HepG2 (cell line): Measurements from ENCODE around the gene LGI1. TPM values are rescaled to one million over a fixed set of nuclear protein-coding genes. Genes with fewer than 3 reads are reported as not detected.
A peak's percentile ranks its signal among the peaks of the same experiment; 100 is the strongest.

Experiments
- ATAC-seq: fragments of 200-7000 bp; cut with Tn5 transposase; 3 replicates; pipeline ENCODE4 v1.9.1; 2020; ENCODE audit warnings: mild to moderate bottlenecking, moderate library complexity
- BruUV-seq: library from RNA; stranded (reverse); fragments of 400-500 nt; replicated peaks from 2 replicates; lab custom pipeline; 2021; lab: Mats Ljungman, UMichigan
- CTCF ChIA-PET: fragments of 300-600 bp; formaldehyde crosslinking; extraction: SDS; loops from one replicate; lab custom pipeline; 2021; ENCODE audit warnings: low total read pairs, inconsistent platforms, low intra/inter-chr PET ratio; lab: Yijun Ruan, JAX
- POLR2A ChIA-PET: fragments of 350-600 bp; sonication (Branson Sonifier 250); formaldehyde crosslinking; loops from one replicate; lab custom pipeline; 2020; ENCODE audit warnings: antibody characterized with exemption, inconsistent platforms; lab: Yijun Ruan, JAX
- DNase-seq: peaks from one replicate; pipeline ENCODE4 v3.0.0-alpha.2; 2015; ENCODE audit warnings: low spot score
- FAIRE-seq: peaks from 3 replicates; lab custom pipeline; 2011; peaks lifted over from hg19 to GRCh38; lab: Jason Lieb, UNC
- H2AFZ ChIP-seq: one replicate; pipeline ENCODE4 v1.6.1; 2011; ENCODE audit warnings: low read length, inconsistent platforms
- H3K27ac ChIP-seq: fragments of 300-600 bp; 3 replicates; pipeline ENCODE4 v1.8.0; 2011; ENCODE audit warnings: mixed run types, mild to moderate bottlenecking, mixed read lengths, low read length, inconsistent platforms; ENCODE audit not compliant: insufficient read depth; ENCODE audit errors: extremely low read length
- H3K27me3 ChIP-seq, 2 experiments: fragments of 200-600 bp in 1 of 2; 2 replicates in 1 of 2; 3 replicates in 1 of 2; pipeline versions ENCODE4 v1.6.0 to v1.8.0; 2011; ENCODE audit warnings: low read length in 2 of 2, mild to moderate bottlenecking in 2 of 2, moderate library complexity in 2 of 2, inconsistent platforms in 1 of 2; ENCODE audit not compliant: insufficient read depth in 2 of 2, control insufficient read depth in 1 of 2
- H3K36me3 ChIP-seq, 2 experiments: fragments of 200-600 bp in 1 of 2; replicated peaks in 1 of 2; 2 replicates in 1 of 2; 3 replicates in 1 of 2; pipeline versions ENCODE4 v1.5.1 to v1.8.0; 2011; ENCODE audit warnings: low read length in 2 of 2, inconsistent platforms in 1 of 2; ENCODE audit not compliant: insufficient read depth in 2 of 2, control insufficient read depth in 1 of 2
- H3K4me1 ChIP-seq: 2 replicates; pipeline ENCODE4 v1.5.1; 2012; ENCODE audit warnings: low read length, inconsistent platforms; ENCODE audit not compliant: insufficient read depth
- H3K4me2 ChIP-seq: 2 replicates; pipeline ENCODE4 v1.6.0; 2011; ENCODE audit warnings: low read depth, low read length, inconsistent platforms
- H3K4me3 ChIP-seq, 3 experiments: fragments of 200-600 bp in 1 of 3; sonication (generic), shearing (Covaris generic) in 1 of 3; replicated peaks in 1 of 3; 2 replicates each; pipeline ENCODE4 v1.5.1; 2011 to 2016; ENCODE audit warnings: low read length in 3 of 3, inconsistent platforms in 2 of 3, low read depth in 2 of 3, mild to moderate bottlenecking in 2 of 3, control low read depth in 1 of 3, mixed read lengths in 1 of 3; ENCODE audit not compliant: insufficient read depth in 1 of 3
- H3K79me2 ChIP-seq: one replicate; pipeline ENCODE4 v1.6.1; 2011; ENCODE audit warnings: low read length, inconsistent platforms; ENCODE audit not compliant: insufficient read depth
- H3K9ac ChIP-seq: 2 replicates; pipeline ENCODE4 v1.6.0; 2011; ENCODE audit warnings: mild to moderate bottlenecking, low read depth, low read length, inconsistent platforms; ENCODE audit not compliant: insufficient read depth
- H3K9me3 ChIP-seq: 2 replicates; pipeline ENCODE4 v1.5.1; 2012; ENCODE audit warnings: mild to moderate bottlenecking, low read length
- H4K20me1 ChIP-seq: 2 replicates; pipeline ENCODE4 v1.6.0; 2011; ENCODE audit warnings: inconsistent platforms, mild to moderate bottlenecking, low read length, moderate library complexity; ENCODE audit not compliant: insufficient read depth
- AGO1 ChIP-seq: fragments of 200-400 bp; formaldehyde crosslinking; IDR thresholded peaks from 2 replicates; pipeline ENCODE4 v1.6.1; 2017; ENCODE audit warnings: mild to moderate bottlenecking, low read depth, low read length, moderate library complexity; ENCODE audit not compliant: poor library complexity, severe bottlenecking
- AKAP8 ChIP-seq: sonication (generic); formaldehyde crosslinking; IDR thresholded peaks from 2 replicates; pipeline ENCODE4 v1.5.1; 2020; ENCODE audit warnings: mild to moderate bottlenecking, missing genetic modification reagents
- ATM ChIP-seq: fragments of 450-650 bp; IDR thresholded peaks from 2 replicates; pipeline ENCODE4 v1.7.1; 2017; ENCODE audit warnings: mild to moderate bottlenecking, borderline replicate concordance
- CENPT ChIP-seq: sonication (generic); formaldehyde crosslinking; IDR thresholded peaks from 2 replicates; pipeline ENCODE4 v1.8.0; 2022; ENCODE audit warnings: low read depth, mild to moderate bottlenecking, moderate library complexity, missing genetic modification reagents
- E2F5 ChIP-seq: sonication (generic); formaldehyde crosslinking; conservative IDR thresholded peaks from 2 replicates; pipeline ENCODE4 v1.4.0; 2020; ENCODE audit warnings: missing genetic modification reagents
- FOXP4 ChIP-seq: sonication (generic); formaldehyde crosslinking; IDR thresholded peaks from 2 replicates; pipeline ENCODE4 v1.4.0; 2020; ENCODE audit warnings: missing genetic modification reagents
- GATAD1 ChIP-seq: IDR thresholded peaks from 2 replicates; pipeline ENCODE4 v1.6.1; 2016; ENCODE audit warnings: missing genetic modification reagents, missing compliant biosample characterization
- KMT2A ChIP-seq: sonication (generic); formaldehyde crosslinking; IDR thresholded peaks from 2 replicates; pipeline ENCODE4 v1.4.0; 2020; ENCODE audit warnings: missing genetic modification reagents
- SNAI1 ChIP-seq: sonication (generic); formaldehyde crosslinking; IDR thresholded peaks from 2 replicates; pipeline ENCODE4 v1.5.0; 2020; ENCODE audit warnings: mild to moderate bottlenecking, missing genetic modification reagents, borderline replicate concordance
- ZFP36L1 ChIP-seq: sonication (generic); formaldehyde crosslinking; IDR thresholded peaks from 2 replicates; pipeline ENCODE4 v1.8.0; 2022; ENCODE audit warnings: mild to moderate bottlenecking, missing genetic modification reagents, moderate library complexity
- ZNF180 ChIP-seq: sonication (generic); formaldehyde crosslinking; IDR thresholded peaks from 2 replicates; pipeline ENCODE4 v1.4.0; 2020; ENCODE audit warnings: low read depth, missing genetic modification reagents, borderline replicate concordance
- ZNF282 ChIP-seq: fragments of 450-650 bp; IDR thresholded peaks from 2 replicates; pipeline ENCODE4 v1.6.1; 2018; ENCODE audit not compliant: partially characterized antibody
- ZNF792 ChIP-seq: IDR thresholded peaks from 2 replicates; pipeline ENCODE4 v1.6.1; 2016
- ZXDC ChIP-seq: sonication (generic); formaldehyde crosslinking; IDR thresholded peaks from 2 replicates; pipeline ENCODE4 v1.5.0; 2020; ENCODE audit warnings: mild to moderate bottlenecking, missing genetic modification reagents
- WGBS: methylation state at CpG from one replicate; pipeline ENCODE4 v1.1.6; 2017; ENCODE audit warnings: low lambda C conversion rate; 5-methylcytosine and 5-hydroxymethylcytosine counted together
- in situ Hi-C: cut with HindIII; loops from 2 replicates; pipeline ENCODE4 v1.10.0; 2017; ENCODE audit warnings: low pct_unique_long_range_greater_than_20kb; ENCODE audit not compliant: extremely low pct_ligation_motif_present
- intact Hi-C: fragments of 100-400 bp; cut with micrococcal nuclease; formaldehyde crosslinking; loops from one replicate; pipeline ENCODE4 v1.10.0; 2022; ENCODE audit not compliant: unreplicated experiment
- polyA plus RNA-seq, 8 experiments: library from polyadenylated mRNA; depleted of rRNA in 3 of 8; stranded (reverse) in 7 of 8; unstranded in 1 of 8; fragments of >200 nt; fragmentation: Illumina TruSeq in 4 of 8; extraction: Trizol in 4 of 8; gene quantifications; 2 replicates each; pipeline versions ENCODE4 v1.2.1 to v1.2.3, GENCODE V29; 2011 to 2016; ENCODE audit warnings: low read depth in 4 of 8, missing spikeins in 1 of 8, mixed read lengths in 1 of 8; ENCODE audit not compliant: insufficient read depth in 1 of 8
- total RNA-seq, 5 experiments: library from RNA; depleted of rRNA; stranded (reverse); fragments of >200 nt; fragmentation: Illumina TruSeq; extraction: Trizol; gene quantifications; 2 replicates each; pipeline ENCODE4 v1.2.3, GENCODE V29; 2016; ENCODE audit warnings: low read depth in 1 of 5
- TF ChIP-seq, protein P1 (sequence below): sonication (generic); formaldehyde crosslinking; IDR thresholded peaks from 2 replicates; pipeline ENCODE4 v1.4.0; 2020; ENCODE audit warnings: mild to moderate bottlenecking, missing genetic modification reagents
- TF ChIP-seq, protein P2 (sequence below): sonication (generic); formaldehyde crosslinking; IDR thresholded peaks from 2 replicates; pipeline ENCODE4 v1.4.0; 2020; ENCODE audit warnings: missing genetic modification reagents, borderline replicate concordance
- TF ChIP-seq, protein P3 (sequence below): sonication (generic); formaldehyde crosslinking; IDR thresholded peaks from 2 replicates; pipeline ENCODE4 v1.8.1; 2023; ENCODE audit warnings: mild to moderate bottlenecking, missing genetic modification reagents

Gene LGI1
- total and polyA plus RNA-seq, 2 of the 13 experiments (the other 11 are each of a cell fraction or from before 2014, with no cell fraction given), result not detected

GRCh38 chr10:93775356-93775755, 17.6 kb downstream of the LGI1 start:
- no TSS peak for BruUV-seq
- Histone ChIP-seq H3K36me3 (no peaks in the 10 kb centered on the region), H2AFZ (no peak overlapping the region), H3K27me3 (0 out of 5 replicates have a peak, but pooled peaks cover 0 to 2% of the 10 kb centered on the region in 2 experiments), H3K4me2 (no peak overlapping the region), H3K4me1 (peaks cover 7% of the 10 kb centered on the region), H3K9me3 (no peaks in the 10 kb centered on the region), H4K20me1 (no peaks in the 10 kb centered on the region), H3K9ac (no peak overlapping the region), H3K4me3 (no peak overlapping the region), H3K27ac (no peak overlapping the region), H3K79me2 (no peaks in the 10 kb centered on the region)
- in situ Hi-C loops (no loop called here), intact Hi-C loops (no loop called here)
- DNase-seq (peak; percentile 4), ATAC-seq (no peak), FAIRE-seq (no peak)
- 0% methylated on average over 5 of the region's 5 CpGs for WGBS
- ChIA-PET CTCF (no interaction called here), POLR2A (no interaction called here)
- TF ChIP-seq SNAI1 (CRISPR knock-in tag), result no peak
- no peak for TF ChIP-seq AKAP8
- TF ChIP-seq, protein P1, sequence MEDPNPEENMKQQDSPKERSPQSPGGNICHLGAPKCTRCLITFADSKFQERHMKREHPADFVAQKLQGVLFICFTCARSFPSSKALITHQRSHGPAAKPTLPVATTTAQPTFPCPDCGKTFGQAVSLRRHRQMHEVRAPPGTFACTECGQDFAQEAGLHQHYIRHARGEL (CRISPR knock-in tag), result no peak
- TF ChIP-seq, protein P2, sequence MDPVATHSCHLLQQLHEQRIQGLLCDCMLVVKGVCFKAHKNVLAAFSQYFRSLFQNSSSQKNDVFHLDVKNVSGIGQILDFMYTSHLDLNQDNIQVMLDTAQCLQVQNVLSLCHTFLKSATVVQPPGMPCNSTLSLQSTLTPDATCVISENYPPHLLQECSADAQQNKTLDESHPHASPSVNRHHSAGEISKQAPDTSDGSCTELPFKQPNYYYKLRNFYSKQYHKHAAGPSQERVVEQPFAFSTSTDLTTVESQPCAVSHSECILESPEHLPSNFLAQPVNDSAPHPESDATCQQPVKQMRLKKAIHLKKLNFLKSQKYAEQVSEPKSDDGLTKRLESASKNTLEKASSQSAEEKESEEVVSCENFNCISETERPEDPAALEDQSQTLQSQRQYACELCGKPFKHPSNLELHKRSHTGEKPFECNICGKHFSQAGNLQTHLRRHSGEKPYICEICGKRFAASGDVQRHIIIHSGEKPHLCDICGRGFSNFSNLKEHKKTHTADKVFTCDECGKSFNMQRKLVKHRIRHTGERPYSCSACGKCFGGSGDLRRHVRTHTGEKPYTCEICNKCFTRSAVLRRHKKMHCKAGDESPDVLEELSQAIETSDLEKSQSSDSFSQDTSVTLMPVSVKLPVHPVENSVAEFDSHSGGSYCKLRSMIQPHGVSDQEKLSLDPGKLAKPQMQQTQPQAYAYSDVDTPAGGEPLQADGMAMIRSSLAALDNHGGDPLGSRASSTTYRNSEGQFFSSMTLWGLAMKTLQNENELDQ, result no peak
- TF ChIP-seq FOXP4, result no peak
- no peak for TF ChIP-seq E2F5 (CRISPR knock-in tag)
- TF ChIP-seq ZNF282, result no peak
- TF ChIP-seq, protein P3, sequence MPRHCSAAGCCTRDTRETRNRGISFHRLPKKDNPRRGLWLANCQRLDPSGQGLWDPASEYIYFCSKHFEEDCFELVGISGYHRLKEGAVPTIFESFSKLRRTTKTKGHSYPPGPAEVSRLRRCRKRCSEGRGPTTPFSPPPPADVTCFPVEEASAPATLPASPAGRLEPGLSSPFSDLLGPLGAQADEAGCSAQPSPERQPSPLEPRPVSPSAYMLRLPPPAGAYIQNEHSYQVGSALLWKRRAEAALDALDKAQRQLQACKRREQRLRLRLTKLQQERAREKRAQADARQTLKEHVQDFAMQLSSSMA (CRISPR knock-in tag), result no peak
- TF ChIP-seq ZNF180 (CRISPR knock-in tag), result no peak
- no peak for TF ChIP-seq ZNF792 (CRISPR knock-in tag)
- no peak for TF ChIP-seq ZFP36L1 (CRISPR knock-in tag)
- no peak for TF ChIP-seq AGO1
- no peak for TF ChIP-seq ATM
- no peak for TF ChIP-seq GATAD1 (CRISPR knock-in tag)
- no peak for TF ChIP-seq KMT2A (CRISPR knock-in tag)
- no peak for TF ChIP-seq CENPT (CRISPR knock-in tag)
- TF ChIP-seq ZXDC (CRISPR knock-in tag), result no peak
